Measurements from ENCODE around the gene ASCC2. TPM values are rescaled to one million over a fixed set of nuclear protein-coding genes. Genes with fewer than 3 reads are reported as not detected.
A peak's percentile ranks its signal among the peaks of the same experiment; 100 is the strongest.

ASCC2 gene
- total and polyA plus RNA-seq, 2 experiments from 2014 or later, result 23.0 to 49.7 TPM

GRCh38 chr22:29753808-29754657 lies 84.0 kb downstream of the ASCC2 start:
- H3K4me3 ChIP-seq, result no peak overlapping the region
- TF ChIP-seq, protein P1, sequence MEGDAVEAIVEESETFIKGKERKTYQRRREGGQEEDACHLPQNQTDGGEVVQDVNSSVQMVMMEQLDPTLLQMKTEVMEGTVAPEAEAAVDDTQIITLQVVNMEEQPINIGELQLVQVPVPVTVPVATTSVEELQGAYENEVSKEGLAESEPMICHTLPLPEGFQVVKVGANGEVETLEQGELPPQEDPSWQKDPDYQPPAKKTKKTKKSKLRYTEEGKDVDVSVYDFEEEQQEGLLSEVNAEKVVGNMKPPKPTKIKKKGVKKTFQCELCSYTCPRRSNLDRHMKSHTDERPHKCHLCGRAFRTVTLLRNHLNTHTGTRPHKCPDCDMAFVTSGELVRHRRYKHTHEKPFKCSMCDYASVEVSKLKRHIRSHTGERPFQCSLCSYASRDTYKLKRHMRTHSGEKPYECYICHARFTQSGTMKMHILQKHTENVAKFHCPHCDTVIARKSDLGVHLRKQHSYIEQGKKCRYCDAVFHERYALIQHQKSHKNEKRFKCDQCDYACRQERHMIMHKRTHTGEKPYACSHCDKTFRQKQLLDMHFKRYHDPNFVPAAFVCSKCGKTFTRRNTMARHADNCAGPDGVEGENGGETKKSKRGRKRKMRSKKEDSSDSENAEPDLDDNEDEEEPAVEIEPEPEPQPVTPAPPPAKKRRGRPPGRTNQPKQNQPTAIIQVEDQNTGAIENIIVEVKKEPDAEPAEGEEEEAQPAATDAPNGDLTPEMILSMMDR (IDR thresholded peaks at IDR 0.05; ENCODE audit: low read depth, low read length), result no peak
- H3K27ac ChIP-seq, result no peak overlapping the region
- peaks cover 4% of the 10 kb centered on the region for H3K4me1 ChIP-seq (ENCODE audit: low read depth)
- DNase-seq (ENCODE audit: low read depth in 1 of 2, low spot score in 1 of 2), result no peak
- no peaks in the 10 kb centered on the region for H3K9me3 ChIP-seq (ENCODE audit: low read depth)
- H3K27me3 ChIP-seq, result no peaks in the 10 kb centered on the region
- H3K36me3 ChIP-seq, result no peaks in the 10 kb centered on the region

GRCh38 chr22:29751669-29752068 lies 86.4 kb downstream of the ASCC2 start:
- TF ChIP-seq, protein P1 (IDR thresholded peaks at IDR 0.05; ENCODE audit: low read depth, low read length), result no peak
- H3K4me1 ChIP-seq (ENCODE audit: low read depth), result no peaks in the 10 kb centered on the region
- no peaks in the 10 kb centered on the region for H3K9me3 ChIP-seq (ENCODE audit: low read depth)
- H3K4me3 ChIP-seq, result no peak overlapping the region
- no peak overlapping the region for H3K27ac ChIP-seq
- no peak for DNase-seq (ENCODE audit: low read depth in 1 of 2, low spot score in 1 of 2)
- H3K36me3 ChIP-seq, result no peaks in the 10 kb centered on the region
- no peaks in the 10 kb centered on the region for H3K27me3 ChIP-seq

GRCh38 chr22:29750559-29751538 lies 87.2 kb downstream of the ASCC2 start:
- no peaks in the 10 kb centered on the region for H3K9me3 ChIP-seq (ENCODE audit: low read depth)
- H3K27me3 ChIP-seq, result no peaks in the 10 kb centered on the region
- no peak overlapping the region for H3K4me3 ChIP-seq
- H3K4me1 ChIP-seq (ENCODE audit: low read depth), result no peaks in the 10 kb centered on the region
- TF ChIP-seq, protein P1 (IDR thresholded peaks at IDR 0.05; ENCODE audit: low read depth, low read length), result no peak
- DNase-seq (ENCODE audit: low read depth in 1 of 2, low spot score in 1 of 2), result peak in 1 of 2 donors; percentile 44
- no peak overlapping the region for H3K27ac ChIP-seq
- H3K36me3 ChIP-seq, result no peaks in the 10 kb centered on the region

DNA sequence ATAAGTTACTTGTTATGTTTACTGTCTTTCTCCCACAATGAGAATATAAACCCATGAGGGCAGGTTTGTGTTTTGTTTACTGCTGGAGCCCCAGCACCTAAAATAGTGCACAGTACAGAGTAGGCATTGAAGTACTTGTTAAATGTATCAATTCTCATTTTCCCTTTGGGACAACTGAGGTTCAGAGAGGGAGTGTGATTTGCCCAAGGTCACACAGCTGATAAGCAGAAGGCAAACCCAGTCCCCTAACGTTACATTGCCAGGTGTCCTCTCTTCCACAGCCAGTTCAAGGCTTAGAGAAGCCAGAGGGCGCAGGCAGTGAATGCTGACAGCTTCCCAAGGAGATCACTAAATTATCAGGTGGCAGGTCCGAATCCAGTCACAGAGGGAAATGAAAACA lies 88.0 kb downstream of the ASCC2 start:
- Histone ChIP-seq H3K27me3 (no peaks in the 10 kb centered on the region), H3K9me3 (ENCODE audit: low read depth) (no peaks in the 10 kb centered on the region), H3K4me1 (ENCODE audit: low read depth) (no peaks in the 10 kb centered on the region), H3K27ac (no peak overlapping the region), H3K4me3 (no peak overlapping the region), H3K36me3 (no peaks in the 10 kb centered on the region)
- TF ChIP-seq, protein P1 (IDR thresholded peaks at IDR 0.05; ENCODE audit: low read depth, low read length), result no peak
- DNase-seq (ENCODE audit: low read depth in 1 of 2, low spot score in 1 of 2), result no peak

DNA sequence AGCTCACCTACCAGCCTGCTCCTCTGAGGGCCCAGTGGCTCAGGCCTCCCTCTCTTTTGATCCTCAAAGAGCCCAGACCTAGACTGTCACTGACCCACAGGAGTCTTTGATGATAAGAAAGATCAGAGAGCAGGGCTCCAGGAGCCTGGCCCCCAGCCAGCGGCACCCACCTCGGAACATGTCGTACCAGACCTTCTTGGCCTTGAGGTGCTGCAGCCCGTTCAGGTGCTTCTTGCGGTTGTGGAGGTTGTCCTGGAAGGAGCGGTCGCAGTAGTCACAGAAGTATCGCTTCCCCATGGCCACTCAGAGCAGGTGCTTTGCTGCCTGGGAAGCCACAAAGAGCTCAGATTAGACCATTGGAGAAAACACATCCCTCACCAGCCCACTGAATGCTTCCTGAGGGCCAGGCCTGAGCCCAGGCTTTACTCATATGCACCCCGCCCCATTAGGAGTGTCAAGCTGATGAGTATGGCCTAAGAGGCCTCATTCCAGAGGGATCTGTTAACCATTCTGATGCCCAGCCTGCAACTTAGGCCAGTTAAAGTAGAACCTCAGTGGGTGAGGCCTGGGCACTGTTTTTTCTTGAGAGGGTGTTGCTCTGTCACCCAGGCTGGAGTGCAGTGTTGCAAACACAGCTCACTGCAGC lies 89.7 kb downstream of the ASCC2 start:
- Histone ChIP-seq H3K27me3 (no peaks in the 10 kb centered on the region), H3K4me3 (no peak overlapping the region), H3K9me3 (ENCODE audit: low read depth) (no peaks in the 10 kb centered on the region), H3K27ac (no peak overlapping the region), H3K36me3 (no peaks in the 10 kb centered on the region), H3K4me1 (ENCODE audit: low read depth) (no peaks in the 10 kb centered on the region)
- DNase-seq (ENCODE audit: low read depth in 1 of 2, low spot score in 1 of 2), result no peak
- TF ChIP-seq, protein P1 (IDR thresholded peaks at IDR 0.05; ENCODE audit: low read depth, low read length), result no peak

Measured in cardiac muscle cell (in vitro differentiated cells and primary cell).